Neural cell (in vitro differentiated cells): ENCODE results near the gene ZNF500. TPM values are rescaled to one million over a fixed set of nuclear protein-coding genes. Genes with fewer than 3 reads are reported as not detected.

Experiments used
- H2AFZ ChIP-seq: fragments of 200-600, 300-800 bp; sonication (generic), shearing (Covaris generic); 2 replicates; pipeline ENCODE4 v1.6.0; 2014; ENCODE audit warnings: low read depth, mild to moderate bottlenecking, antibody characterized with exemption, low read length, moderate library complexity
- H3F3A ChIP-seq: fragments of 200-600 bp; shearing (Covaris generic); 2 replicates; pipeline ENCODE4 v1.6.1; 2016; ENCODE audit warnings: mild to moderate bottlenecking, moderate library complexity, mixed read lengths, antibody characterized with exemption, low read length; ENCODE audit not compliant: insufficient read depth, poor library complexity, severe bottlenecking
- H3K27ac ChIP-seq: fragments of 200-600, 300-800 bp; sonication (generic), shearing (Covaris generic); 2 replicates; pipeline ENCODE4 v1.5.1; 2014; ENCODE audit warnings: mild to moderate bottlenecking, low read length, moderate library complexity
- H3K27me3 ChIP-seq: fragments of 300-800, 200-600 bp; sonication (generic), shearing (Covaris generic); 2 replicates; pipeline ENCODE4 v1.6.0; 2014; ENCODE audit warnings: mild to moderate bottlenecking, low read depth, low read length, moderate library complexity; ENCODE audit not compliant: insufficient read depth
- H3K36me3 ChIP-seq: fragments of 300-800, 200-600 bp; sonication (generic), shearing (Covaris generic); 2 replicates; pipeline ENCODE4 v1.5.1; 2014; ENCODE audit warnings: mild to moderate bottlenecking, antibody characterized with exemption, low read length, moderate library complexity; ENCODE audit not compliant: insufficient read depth
- H3K4me2 ChIP-seq: fragments of 300-800, 200-600 bp; sonication (generic), shearing (Covaris generic); 2 replicates; pipeline ENCODE4 v1.6.0; 2014; ENCODE audit warnings: mild to moderate bottlenecking, low read length
- H3K4me3 ChIP-seq: fragments of 300-800, 200-600 bp; sonication (generic), shearing (Covaris generic); 2 replicates; pipeline ENCODE4 v1.5.1; 2014; ENCODE audit warnings: mild to moderate bottlenecking, low read length, moderate library complexity
- H3K79me2 ChIP-seq: fragments of 200-600 bp; shearing (Covaris generic); replicated peaks from 2 replicates; pipeline ENCODE4 v1.6.0; 2014; ENCODE audit warnings: mild to moderate bottlenecking, low read length, moderate library complexity; ENCODE audit not compliant: insufficient read depth
- H3K9ac ChIP-seq: fragments of 300-800, 200-600 bp; sonication (generic), shearing (Covaris generic); 2 replicates; pipeline ENCODE4 v1.6.1; 2016; ENCODE audit warnings: mild to moderate bottlenecking, low read length, mixed read lengths
- H3K9me2 ChIP-seq: fragments of 200-600 bp; shearing (Covaris generic); 2 replicates; pipeline ENCODE4 v1.6.1; 2016; ENCODE audit warnings: mild to moderate bottlenecking, low read length, mixed read lengths; ENCODE audit not compliant: insufficient read depth
- H3K9me3 ChIP-seq: fragments of 200-600, 300-800 bp; sonication (generic), shearing (Covaris generic); 2 replicates; pipeline ENCODE4 v1.6.1; 2016; ENCODE audit warnings: mild to moderate bottlenecking, mixed run types, low read length, moderate library complexity, mixed read lengths
- H4K20me1 ChIP-seq: fragments of 200-600 bp; shearing (Covaris generic); 2 replicates; pipeline ENCODE4 v1.6.1; 2016; ENCODE audit warnings: mild to moderate bottlenecking, mixed run types; ENCODE audit not compliant: insufficient read depth
- EP300 ChIP-seq: fragments of 450-650 bp; conservative IDR thresholded peaks from 2 replicates; pipeline ENCODE4 v1.6.1; 2014; ENCODE audit warnings: antibody characterized with exemption, mild to moderate bottlenecking, moderate library complexity; ENCODE audit not compliant: poor library complexity, severe bottlenecking
- EZH2 ChIP-seq: fragments of 200-600, 300-800 bp; shearing (Covaris generic), sonication (generic); IDR thresholded peaks from 2 replicates; pipeline ENCODE4 v1.6.1; 2014; ENCODE audit warnings: antibody characterized with exemption, low read length, borderline replicate concordance, mild to moderate bottlenecking; ENCODE audit not compliant: insufficient read depth, poor library complexity, severe bottlenecking
- MXI1 ChIP-seq: fragments of 450-650 bp; conservative IDR thresholded peaks from 2 replicates; pipeline ENCODE4 v1.6.1; 2014; ENCODE audit warnings: antibody characterized with exemption, mild to moderate bottlenecking; ENCODE audit not compliant: poor library complexity, severe bottlenecking
- POLR2AphosphoS5 ChIP-seq: IDR thresholded peaks from 2 replicates; pipeline ENCODE4 v1.6.1; 2012
- RAD21 ChIP-seq: fragments of 450-650 bp; conservative IDR thresholded peaks from 2 replicates; pipeline ENCODE4 v1.6.1; 2014; ENCODE audit warnings: antibody characterized with exemption, mild to moderate bottlenecking, moderate library complexity
- SMC3 ChIP-seq: fragments of 450-650 bp; conservative IDR thresholded peaks from 2 replicates; pipeline ENCODE4 v1.6.1; 2014; ENCODE audit warnings: antibody characterized with exemption, mild to moderate bottlenecking, moderate library complexity; ENCODE audit not compliant: poor library complexity
- TAF1 ChIP-seq: IDR thresholded peaks from 2 replicates; pipeline ENCODE4 v1.6.1; 2012; ENCODE audit warnings: low read depth
- polyA plus RNA-seq: library from polyadenylated mRNA; depleted of rRNA; stranded (reverse); fragments of >200 nt; gene quantifications from 2 replicates; pipeline ENCODE4 v1.2.3, GENCODE V29; 2014
- TF ChIP-seq, protein P1 (sequence below): fragments of 450-650 bp; IDR thresholded peaks from 2 replicates; pipeline ENCODE4 v1.5.1; 2014; ENCODE audit warnings: antibody characterized with exemption, mild to moderate bottlenecking, moderate library complexity; ENCODE audit not compliant: poor library complexity, severe bottlenecking
- TF ChIP-seq, protein P2 (sequence below): IDR thresholded peaks from 2 replicates; pipeline ENCODE4 v1.6.1; 2012; ENCODE audit warnings: borderline replicate concordance

The ZNF500 gene
- polyA plus RNA-seq, 1 donor from 2014 or later, result 16.0 TPM

DNA sequence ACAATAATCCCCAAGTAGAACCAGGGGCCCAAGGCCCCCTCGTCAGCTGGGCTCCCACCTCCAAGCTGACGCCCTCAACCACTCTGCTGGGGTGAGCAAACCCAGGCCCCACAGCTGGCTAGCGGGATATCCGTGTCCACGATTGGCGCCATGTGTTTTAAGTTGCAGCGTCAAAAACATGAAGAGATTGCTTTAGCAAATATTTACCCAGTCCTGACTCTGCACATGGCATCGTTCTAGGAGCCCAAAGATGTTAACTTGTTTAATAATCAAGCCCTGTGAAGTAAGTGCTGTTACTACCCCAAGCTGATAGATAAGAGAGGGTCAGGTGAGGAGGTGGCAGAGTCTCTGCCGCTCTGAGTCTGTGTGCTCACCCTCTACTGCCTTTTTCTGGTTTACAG, 21.5 kb upstream of the ZNF500 start:
- Histone ChIP-seq H3K9ac (no peak overlapping the region), H3K9me3 (no peaks in the 10 kb centered on the region), H3K79me2 (no peaks in the 10 kb centered on the region), H3K4me2 (no peak overlapping the region), H3K27ac (no peak overlapping the region), H3K9me2 (no peaks in the 10 kb centered on the region), H2AFZ (no peak overlapping the region), H3F3A (no peaks in the 10 kb centered on the region), H3K4me3 (no peak overlapping the region), H3K36me3 (no peaks in the 10 kb centered on the region), H4K20me1 (no peaks in the 10 kb centered on the region), H3K27me3 (no peaks in the 10 kb centered on the region)
- TF ChIP-seq, protein P1, sequence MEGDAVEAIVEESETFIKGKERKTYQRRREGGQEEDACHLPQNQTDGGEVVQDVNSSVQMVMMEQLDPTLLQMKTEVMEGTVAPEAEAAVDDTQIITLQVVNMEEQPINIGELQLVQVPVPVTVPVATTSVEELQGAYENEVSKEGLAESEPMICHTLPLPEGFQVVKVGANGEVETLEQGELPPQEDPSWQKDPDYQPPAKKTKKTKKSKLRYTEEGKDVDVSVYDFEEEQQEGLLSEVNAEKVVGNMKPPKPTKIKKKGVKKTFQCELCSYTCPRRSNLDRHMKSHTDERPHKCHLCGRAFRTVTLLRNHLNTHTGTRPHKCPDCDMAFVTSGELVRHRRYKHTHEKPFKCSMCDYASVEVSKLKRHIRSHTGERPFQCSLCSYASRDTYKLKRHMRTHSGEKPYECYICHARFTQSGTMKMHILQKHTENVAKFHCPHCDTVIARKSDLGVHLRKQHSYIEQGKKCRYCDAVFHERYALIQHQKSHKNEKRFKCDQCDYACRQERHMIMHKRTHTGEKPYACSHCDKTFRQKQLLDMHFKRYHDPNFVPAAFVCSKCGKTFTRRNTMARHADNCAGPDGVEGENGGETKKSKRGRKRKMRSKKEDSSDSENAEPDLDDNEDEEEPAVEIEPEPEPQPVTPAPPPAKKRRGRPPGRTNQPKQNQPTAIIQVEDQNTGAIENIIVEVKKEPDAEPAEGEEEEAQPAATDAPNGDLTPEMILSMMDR, result no peak

DNA sequence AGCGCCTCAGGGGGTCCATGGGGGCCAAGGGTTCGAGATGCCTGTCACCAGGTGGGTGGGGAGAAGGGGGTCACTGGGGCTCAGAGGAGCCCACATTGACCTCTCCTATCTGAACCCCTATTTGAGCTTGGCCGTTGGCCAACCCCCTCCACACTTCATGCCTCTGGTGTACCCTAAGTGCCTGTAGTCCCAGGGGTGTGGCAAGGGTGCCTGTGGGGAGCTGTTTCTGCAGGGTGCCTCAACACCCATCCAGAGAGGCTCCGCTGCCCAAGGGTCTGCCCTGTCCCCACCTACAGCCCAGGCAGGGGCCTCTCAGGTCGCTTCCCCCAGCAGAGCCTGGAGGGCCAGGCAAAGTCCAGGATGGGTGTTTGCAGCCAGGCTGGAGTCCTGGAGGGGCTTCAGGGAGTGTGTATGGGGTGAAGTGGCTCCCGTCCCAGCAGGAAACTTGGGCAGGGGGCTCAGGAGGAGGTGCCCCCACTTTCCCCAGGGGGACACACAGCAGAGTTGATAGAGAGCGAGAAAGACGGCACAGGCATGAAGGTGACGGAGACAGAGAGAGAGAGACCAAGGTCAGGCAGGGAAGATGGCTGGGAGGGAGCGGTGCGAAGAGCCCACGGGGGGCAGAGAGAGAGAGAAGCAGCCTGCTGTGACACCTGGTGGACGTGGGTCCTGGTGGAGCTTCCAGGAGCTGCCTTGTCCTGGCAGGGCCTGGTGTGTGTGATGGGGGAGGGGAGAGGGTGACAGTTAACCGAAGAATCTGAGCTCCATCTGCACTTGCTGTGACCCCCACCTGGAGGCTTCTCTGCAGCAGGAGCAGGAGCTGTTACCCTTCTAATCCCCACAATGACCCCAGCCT, 20.9 kb upstream of the ZNF500 start, which contains the start of gene SEPTIN12:
Gene SEPTIN12 (minus strand): TSS at position 719 of the 856 bp plus-strand sequence. CDS start 700 bp downstream, at position 19.
- Histone ChIP-seq H3K9me3 (no peaks in the 10 kb centered on the region), H2AFZ (no peak within 1 kb of the TSS), H3K4me2 (no peak within 1 kb of the TSS), H3F3A (no peaks in the 10 kb centered on the region), H3K9ac (no peak within 1 kb of the TSS), H3K9me2 (no peaks in the 10 kb centered on the region), H3K27ac (no peak within 1 kb of the TSS), H3K79me2 (no peaks in the 10 kb centered on the region), H3K27me3 (no peaks in the 10 kb centered on the region), H4K20me1 (no peaks in the 10 kb centered on the region), H3K4me3 (no peak within 1 kb of the TSS), H3K36me3 (no peaks in the 10 kb centered on the region)
- TF ChIP-seq MXI1, result no peak
- no peak for TF ChIP-seq SMC3
- TF ChIP-seq EZH2, result no peak
- TF ChIP-seq RAD21, result no peak
- TF ChIP-seq TAF1, result no peak
- TF ChIP-seq EP300, result no peak
- TF ChIP-seq, protein P1, result no peak
- no peak for TF ChIP-seq POLR2AphosphoS5
- TF ChIP-seq, protein P2, sequence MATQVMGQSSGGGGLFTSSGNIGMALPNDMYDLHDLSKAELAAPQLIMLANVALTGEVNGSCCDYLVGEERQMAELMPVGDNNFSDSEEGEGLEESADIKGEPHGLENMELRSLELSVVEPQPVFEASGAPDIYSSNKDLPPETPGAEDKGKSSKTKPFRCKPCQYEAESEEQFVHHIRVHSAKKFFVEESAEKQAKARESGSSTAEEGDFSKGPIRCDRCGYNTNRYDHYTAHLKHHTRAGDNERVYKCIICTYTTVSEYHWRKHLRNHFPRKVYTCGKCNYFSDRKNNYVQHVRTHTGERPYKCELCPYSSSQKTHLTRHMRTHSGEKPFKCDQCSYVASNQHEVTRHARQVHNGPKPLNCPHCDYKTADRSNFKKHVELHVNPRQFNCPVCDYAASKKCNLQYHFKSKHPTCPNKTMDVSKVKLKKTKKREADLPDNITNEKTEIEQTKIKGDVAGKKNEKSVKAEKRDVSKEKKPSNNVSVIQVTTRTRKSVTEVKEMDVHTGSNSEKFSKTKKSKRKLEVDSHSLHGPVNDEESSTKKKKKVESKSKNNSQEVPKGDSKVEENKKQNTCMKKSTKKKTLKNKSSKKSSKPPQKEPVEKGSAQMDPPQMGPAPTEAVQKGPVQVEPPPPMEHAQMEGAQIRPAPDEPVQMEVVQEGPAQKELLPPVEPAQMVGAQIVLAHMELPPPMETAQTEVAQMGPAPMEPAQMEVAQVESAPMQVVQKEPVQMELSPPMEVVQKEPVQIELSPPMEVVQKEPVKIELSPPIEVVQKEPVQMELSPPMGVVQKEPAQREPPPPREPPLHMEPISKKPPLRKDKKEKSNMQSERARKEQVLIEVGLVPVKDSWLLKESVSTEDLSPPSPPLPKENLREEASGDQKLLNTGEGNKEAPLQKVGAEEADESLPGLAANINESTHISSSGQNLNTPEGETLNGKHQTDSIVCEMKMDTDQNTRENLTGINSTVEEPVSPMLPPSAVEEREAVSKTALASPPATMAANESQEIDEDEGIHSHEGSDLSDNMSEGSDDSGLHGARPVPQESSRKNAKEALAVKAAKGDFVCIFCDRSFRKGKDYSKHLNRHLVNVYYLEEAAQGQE, result no peak
